Bronchial smooth muscle cell (primary cell): ENCODE data around the gene KHDRBS2. TPM values are rescaled to one million over a fixed set of nuclear protein-coding genes. Genes with fewer than 3 reads are reported as not detected.

Experiments
- total RNA-seq: library from RNA; depleted of rRNA; stranded (reverse); fragments of >200 nt; gene quantifications from 2 replicates; pipeline ENCODE4 v1.2.1, GENCODE V29; 2014

Gene KHDRBS2
- not detected in 2 replicates for total RNA-seq

DNA sequence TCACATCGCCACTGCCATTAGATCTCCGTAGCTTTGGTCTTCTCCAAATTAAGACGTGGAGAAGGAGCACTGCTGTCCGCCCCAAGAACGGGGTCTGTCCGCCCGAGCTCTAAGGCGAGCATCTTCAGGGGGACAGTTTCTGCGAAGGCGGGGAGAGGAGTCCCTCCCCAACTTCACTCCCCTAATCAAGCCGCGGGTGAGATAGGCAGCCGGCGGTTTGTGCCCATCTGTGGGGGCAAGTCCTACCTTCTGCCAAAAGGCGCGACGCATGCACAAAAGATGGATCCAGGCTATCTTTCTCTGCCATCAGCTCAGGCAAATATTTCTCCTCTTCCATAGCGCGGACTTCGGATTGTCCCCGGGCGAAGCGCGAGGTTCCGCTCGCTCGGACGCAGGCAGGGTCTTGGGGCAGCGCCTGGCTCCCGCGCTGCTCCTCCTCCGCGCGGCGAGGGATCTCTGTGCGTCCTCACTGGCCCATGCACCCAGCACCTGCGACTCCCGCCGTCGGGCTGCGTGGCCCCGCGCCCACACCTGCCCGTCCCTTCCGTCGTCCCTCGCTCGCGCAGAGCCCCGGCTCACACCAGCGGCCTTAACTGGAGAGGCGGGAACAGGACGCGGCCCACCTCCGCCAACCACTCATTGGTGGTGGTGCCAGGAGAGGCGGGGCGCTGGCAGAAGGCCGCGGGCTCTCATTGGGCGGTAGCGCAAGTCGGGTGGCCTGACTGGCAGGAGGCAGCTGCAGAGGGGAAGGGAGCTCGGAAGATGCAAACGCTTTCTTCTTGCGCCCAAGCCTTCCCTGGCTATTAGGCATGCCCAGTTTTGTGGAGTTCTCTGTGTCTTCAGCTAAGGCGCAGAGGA is at the start of gene KHDRBS2:
Gene KHDRBS2, minus strand, starts transcription at position 614 of the 858 bp plus-strand sequence.

